EL (cell line): Measurements from ENCODE around the gene USP17L24.
"Not testable (repeated sequence)": the region's sequence is repeated elsewhere in the genome, so short reads cannot be mapped to it uniquely, and the experiment has no call there.

ENCODE experiments used
- DNase-seq: peaks from one replicate; pipeline ENCODE4 v3.0.0-alpha.2; 2016

Gene USP17L24, protein sequence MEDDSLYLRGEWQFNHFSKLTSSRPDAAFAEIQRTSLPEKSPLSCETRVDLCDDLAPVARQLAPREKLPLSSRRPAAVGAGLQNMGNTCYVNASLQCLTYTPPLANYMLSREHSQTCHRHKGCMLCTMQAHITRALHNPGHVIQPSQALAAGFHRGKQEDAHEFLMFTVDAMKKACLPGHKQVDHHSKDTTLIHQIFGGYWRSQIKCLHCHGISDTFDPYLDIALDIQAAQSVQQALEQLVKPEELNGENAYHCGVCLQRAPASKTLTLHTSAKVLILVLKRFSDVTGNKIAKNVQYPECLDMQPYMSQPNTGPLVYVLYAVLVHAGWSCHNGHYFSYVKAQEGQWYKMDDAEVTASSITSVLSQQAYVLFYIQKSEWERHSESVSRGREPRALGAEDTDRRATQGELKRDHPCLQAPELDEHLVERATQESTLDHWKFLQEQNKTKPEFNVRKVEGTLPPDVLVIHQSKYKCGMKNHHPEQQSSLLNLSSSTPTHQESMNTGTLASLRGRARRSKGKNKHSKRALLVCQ

DNA sequence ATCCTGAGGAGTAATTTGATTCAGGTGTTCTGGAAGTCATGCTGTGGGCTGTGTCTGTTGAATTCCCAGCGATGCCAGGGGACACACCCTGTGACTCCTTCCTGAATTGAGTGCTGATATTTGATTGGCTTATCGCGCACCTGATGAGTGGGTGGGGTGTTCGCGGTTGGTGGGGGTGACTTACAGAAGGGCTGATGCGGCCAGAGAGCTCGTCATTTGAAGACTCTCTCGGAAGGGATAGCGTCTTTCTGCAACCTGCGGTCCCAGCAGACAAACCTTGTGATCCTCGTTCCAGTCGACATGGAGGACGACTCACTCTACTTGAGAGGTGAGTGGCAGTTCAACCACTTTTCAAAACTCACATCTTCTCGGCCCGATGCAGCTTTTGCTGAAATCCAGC is at the start of gene USP17L24:
USP17L24 (plus strand) TSS at position 301 of the 400 bp plus-strand sequence; CDS start at position 301, 0 bp downstream.
- not testable (repeated sequence) for DNase-seq

DNA sequence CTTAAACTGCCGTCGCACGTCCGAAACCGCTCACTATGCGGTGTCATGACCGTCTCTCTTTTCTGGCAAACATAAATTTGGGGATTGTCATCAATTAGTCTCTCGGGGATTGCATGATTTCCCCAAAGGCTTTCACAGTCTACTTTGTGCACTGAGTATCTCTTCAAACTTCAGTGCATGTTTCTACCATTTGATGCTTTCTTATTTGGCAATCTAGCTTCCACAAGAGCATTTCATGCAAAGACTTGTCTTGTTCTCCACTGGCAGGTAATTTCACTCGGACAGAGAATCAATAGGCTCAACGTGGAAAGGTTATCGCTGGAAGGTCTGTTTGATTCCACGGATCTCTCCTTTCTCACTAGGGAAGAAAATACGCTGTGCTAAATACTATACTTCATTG is 774 bp upstream of the USP17L24 start:
- DNase-seq = not testable (repeated sequence)

DNA sequence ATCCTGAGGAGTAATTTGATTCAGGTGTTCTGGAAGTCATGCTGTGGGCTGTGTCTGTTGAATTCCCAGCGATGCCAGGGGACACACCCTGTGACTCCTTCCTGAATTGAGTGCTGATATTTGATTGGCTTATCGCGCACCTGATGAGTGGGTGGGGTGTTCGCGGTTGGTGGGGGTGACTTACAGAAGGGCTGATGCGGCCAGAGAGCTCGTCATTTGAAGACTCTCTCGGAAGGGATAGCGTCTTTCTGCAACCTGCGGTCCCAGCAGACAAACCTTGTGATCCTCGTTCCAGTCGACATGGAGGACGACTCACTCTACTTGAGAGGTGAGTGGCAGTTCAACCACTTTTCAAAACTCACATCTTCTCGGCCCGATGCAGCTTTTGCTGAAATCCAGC is 4.6 kb downstream of the USP17L24 start, which contains the start of gene USP17L25:
USP17L25 (plus strand) TSS at position 301 of the 400 bp plus-strand sequence; CDS start at position 301, 0 bp downstream.
- DNase-seq = not testable (repeated sequence)

DNA sequence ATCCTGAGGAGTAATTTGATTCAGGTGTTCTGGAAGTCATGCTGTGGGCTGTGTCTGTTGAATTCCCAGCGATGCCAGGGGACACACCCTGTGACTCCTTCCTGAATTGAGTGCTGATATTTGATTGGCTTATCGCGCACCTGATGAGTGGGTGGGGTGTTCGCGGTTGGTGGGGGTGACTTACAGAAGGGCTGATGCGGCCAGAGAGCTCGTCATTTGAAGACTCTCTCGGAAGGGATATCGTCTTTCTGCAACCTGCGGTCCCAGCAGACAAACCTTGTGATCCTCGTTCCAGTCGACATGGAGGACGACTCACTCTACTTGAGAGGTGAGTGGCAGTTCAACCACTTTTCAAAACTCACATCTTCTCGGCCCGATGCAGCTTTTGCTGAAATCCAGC is 9.4 kb downstream of the USP17L24 start, which contains the start of gene USP17L26:
USP17L26 (plus strand) TSS at position 301 of the 400 bp plus-strand sequence; CDS start at position 301, 0 bp downstream.
- DNase-seq = not testable (repeated sequence)

DNA sequence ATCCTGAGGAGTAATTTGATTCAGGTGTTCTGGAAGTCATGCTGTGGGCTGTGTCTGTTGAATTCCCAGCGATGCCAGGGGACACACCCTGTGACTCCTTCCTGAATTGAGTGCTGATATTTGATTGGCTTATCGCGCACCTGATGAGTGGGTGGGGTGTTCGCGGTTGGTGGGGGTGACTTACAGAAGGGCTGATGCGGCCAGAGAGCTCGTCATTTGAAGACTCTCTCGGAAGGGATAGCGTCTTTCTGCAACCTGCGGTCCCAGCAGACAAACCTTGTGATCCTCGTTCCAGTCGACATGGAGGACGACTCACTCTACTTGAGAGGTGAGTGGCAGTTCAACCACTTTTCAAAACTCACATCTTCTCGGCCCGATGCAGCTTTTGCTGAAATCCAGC is 14.1 kb downstream of the USP17L24 start, which contains the start of gene USP17L5:
USP17L5 (plus strand) TSS at position 301 of the 400 bp plus-strand sequence; CDS start at position 301, 0 bp downstream.
- not testable (repeated sequence) for DNase-seq

DNA sequence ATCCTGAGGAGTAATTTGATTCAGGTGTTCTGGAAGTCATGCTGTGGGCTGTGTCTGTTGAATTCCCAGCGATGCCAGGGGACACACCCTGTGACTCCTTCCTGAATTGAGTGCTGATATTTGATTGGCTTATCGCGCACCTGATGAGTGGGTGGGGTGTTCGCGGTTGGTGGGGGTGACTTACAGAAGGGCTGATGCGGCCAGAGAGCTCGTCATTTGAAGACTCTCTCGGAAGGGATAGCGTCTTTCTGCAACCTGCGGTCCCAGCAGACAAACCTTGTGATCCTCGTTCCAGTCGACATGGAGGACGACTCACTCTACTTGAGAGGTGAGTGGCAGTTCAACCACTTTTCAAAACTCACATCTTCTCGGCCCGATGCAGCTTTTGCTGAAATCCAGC is 18.9 kb downstream of the USP17L24 start, which contains the start of gene USP17L27:
USP17L27 (plus strand) TSS at position 301 of the 400 bp plus-strand sequence; CDS start at position 301, 0 bp downstream.
- not testable (repeated sequence) for DNase-seq

DNA sequence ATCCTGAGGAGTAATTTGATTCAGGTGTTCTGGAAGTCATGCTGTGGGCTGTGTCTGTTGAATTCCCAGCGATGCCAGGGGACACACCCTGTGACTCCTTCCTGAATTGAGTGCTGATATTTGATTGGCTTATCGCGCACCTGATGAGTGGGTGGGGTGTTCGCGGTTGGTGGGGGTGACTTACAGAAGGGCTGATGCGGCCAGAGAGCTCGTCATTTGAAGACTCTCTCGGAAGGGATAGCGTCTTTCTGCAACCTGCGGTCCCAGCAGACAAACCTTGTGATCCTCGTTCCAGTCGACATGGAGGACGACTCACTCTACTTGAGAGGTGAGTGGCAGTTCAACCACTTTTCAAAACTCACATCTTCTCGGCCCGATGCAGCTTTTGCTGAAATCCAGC is 23.6 kb downstream of the USP17L24 start, which contains the start of gene USP17L28:
USP17L28 (plus strand) TSS at position 301 of the 400 bp plus-strand sequence; CDS start at position 301, 0 bp downstream.
- not testable (repeated sequence) for DNase-seq

DNA sequence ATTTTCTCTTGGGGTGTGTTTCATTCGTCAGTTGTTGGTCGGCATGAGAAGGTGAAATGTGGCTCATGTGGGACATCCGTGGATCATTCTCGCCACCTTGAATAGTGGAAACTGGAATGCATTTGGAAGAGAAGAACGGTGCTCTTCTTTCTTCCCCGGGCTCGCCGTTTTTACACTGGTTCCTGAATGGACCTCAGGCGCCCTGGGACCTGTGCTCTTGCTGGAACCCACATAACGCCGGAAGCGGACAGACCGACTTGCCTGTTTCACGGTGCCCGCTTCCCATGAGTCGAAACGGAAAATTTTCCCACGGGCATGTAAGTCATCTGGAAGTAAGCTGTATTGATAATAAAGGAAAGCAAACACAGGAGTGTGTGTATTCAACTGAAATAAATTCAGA is 25.9 kb downstream of the USP17L24 start:
- not testable (repeated sequence) for DNase-seq

DNA sequence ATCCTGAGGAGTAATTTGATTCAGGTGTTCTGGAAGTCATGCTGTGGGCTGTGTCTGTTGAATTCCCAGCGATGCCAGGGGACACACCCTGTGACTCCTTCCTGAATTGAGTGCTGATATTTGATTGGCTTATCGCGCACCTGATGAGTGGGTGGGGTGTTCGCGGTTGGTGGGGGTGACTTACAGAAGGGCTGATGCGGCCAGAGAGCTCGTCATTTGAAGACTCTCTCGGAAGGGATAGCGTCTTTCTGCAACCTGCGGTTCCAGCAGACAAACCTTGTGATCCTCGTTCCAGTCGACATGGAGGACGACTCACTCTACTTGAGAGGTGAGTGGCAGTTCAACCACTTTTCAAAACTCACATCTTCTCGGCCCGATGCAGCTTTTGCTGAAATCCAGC is 28.4 kb downstream of the USP17L24 start, which contains the start of gene USP17L29:
USP17L29 (plus strand) TSS at position 301 of the 400 bp plus-strand sequence; CDS start at position 301, 0 bp downstream.
- DNase-seq = not testable (repeated sequence)

DNA sequence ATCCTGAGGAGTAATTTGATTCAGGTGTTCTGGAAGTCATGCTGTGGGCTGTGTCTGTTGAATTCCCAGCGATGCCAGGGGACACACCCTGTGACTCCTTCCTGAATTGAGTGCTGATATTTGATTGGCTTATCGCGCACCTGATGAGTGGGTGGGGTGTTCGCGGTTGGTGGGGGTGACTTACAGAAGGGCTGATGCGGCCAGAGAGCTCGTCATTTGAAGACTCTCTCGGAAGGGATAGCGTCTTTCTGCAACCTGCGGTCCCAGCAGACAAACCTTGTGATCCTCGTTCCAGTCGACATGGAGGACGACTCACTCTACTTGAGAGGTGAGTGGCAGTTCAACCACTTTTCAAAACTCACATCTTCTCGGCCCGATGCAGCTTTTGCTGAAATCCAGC is 37.9 kb downstream of the USP17L24 start, which contains the start of gene USP17L30:
USP17L30 (plus strand) TSS at position 301 of the 400 bp plus-strand sequence; CDS start at position 301, 0 bp downstream.
- not testable (repeated sequence) for DNase-seq
